ENCODE data around the gene ASXL1. TPM values are rescaled to one million over a fixed set of nuclear protein-coding genes. Genes with fewer than 3 reads are reported as not detected.

Gene ASXL1
- total and polyA plus RNA-seq, 2 experiments from 2014 or later = 10.4 to 29.0 TPM

- peaks cover 10% of the 10 kb centered on the region for H3K4me1 Mint-ChIP-seq
- peaks cover 8% of the 10 kb centered on the region for H3K4me1 ChIP-seq (ENCODE audit: insufficient read depth)
- no peaks in the 10 kb centered on the region for H3K27me3 ChIP-seq (ENCODE audit: insufficient read depth)
- no peak overlapping the region for H3K4me3 Mint-ChIP-seq
- no peaks in the 10 kb centered on the region for H3F3A ChIP-seq (replicated peaks; ENCODE audit: low read depth)
- peaks cover 10% of the 10 kb centered on the region for H3K27me3 Mint-ChIP-seq (ENCODE audit: insufficient read depth, low read depth, poor library complexity)
- no peak overlapping the region for H3K27ac ChIP-seq (ENCODE audit: low read depth)
- no peaks in the 10 kb centered on the region for H3K36me3 ChIP-seq (ENCODE audit: insufficient read depth)
- ATAC-seq (no peak), DNase-seq (ENCODE audit: low spot score) (no peak)
- H3K9me2 ChIP-seq (ENCODE audit: insufficient read depth) = no peaks in the 10 kb centered on the region; the same call in 1 of the 2 replicates
- H3K27ac Mint-ChIP-seq = no peak overlapping the region
- no peak for TF ChIP-seq NANOG (IDR thresholded peaks at IDR 0.05; ENCODE audit: borderline replicate concordance)
- TF ChIP-seq, protein P1, sequence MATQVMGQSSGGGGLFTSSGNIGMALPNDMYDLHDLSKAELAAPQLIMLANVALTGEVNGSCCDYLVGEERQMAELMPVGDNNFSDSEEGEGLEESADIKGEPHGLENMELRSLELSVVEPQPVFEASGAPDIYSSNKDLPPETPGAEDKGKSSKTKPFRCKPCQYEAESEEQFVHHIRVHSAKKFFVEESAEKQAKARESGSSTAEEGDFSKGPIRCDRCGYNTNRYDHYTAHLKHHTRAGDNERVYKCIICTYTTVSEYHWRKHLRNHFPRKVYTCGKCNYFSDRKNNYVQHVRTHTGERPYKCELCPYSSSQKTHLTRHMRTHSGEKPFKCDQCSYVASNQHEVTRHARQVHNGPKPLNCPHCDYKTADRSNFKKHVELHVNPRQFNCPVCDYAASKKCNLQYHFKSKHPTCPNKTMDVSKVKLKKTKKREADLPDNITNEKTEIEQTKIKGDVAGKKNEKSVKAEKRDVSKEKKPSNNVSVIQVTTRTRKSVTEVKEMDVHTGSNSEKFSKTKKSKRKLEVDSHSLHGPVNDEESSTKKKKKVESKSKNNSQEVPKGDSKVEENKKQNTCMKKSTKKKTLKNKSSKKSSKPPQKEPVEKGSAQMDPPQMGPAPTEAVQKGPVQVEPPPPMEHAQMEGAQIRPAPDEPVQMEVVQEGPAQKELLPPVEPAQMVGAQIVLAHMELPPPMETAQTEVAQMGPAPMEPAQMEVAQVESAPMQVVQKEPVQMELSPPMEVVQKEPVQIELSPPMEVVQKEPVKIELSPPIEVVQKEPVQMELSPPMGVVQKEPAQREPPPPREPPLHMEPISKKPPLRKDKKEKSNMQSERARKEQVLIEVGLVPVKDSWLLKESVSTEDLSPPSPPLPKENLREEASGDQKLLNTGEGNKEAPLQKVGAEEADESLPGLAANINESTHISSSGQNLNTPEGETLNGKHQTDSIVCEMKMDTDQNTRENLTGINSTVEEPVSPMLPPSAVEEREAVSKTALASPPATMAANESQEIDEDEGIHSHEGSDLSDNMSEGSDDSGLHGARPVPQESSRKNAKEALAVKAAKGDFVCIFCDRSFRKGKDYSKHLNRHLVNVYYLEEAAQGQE (IDR thresholded peaks at IDR 0.05; ENCODE audit: unreplicated experiment) = no peak
- no peak for TF ChIP-seq POLR2AphosphoS5 (IDR thresholded peaks at IDR 0.05; ENCODE audit: low read depth)
- TF ChIP-seq ZNF114 (CRISPR knock-in tag; IDR thresholded peaks at IDR 0.05) = no peak
- no peak for TF ChIP-seq CREB1 (CRISPR knock-in tag; IDR thresholded peaks at IDR 0.05; ENCODE audit: low read depth)
- no peak for TF ChIP-seq EZH2 (IDR thresholded peaks at IDR 0.05; ENCODE audit: low read depth, unreplicated experiment)
- TF ChIP-seq, protein P2, sequence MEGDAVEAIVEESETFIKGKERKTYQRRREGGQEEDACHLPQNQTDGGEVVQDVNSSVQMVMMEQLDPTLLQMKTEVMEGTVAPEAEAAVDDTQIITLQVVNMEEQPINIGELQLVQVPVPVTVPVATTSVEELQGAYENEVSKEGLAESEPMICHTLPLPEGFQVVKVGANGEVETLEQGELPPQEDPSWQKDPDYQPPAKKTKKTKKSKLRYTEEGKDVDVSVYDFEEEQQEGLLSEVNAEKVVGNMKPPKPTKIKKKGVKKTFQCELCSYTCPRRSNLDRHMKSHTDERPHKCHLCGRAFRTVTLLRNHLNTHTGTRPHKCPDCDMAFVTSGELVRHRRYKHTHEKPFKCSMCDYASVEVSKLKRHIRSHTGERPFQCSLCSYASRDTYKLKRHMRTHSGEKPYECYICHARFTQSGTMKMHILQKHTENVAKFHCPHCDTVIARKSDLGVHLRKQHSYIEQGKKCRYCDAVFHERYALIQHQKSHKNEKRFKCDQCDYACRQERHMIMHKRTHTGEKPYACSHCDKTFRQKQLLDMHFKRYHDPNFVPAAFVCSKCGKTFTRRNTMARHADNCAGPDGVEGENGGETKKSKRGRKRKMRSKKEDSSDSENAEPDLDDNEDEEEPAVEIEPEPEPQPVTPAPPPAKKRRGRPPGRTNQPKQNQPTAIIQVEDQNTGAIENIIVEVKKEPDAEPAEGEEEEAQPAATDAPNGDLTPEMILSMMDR (conservative IDR thresholded peaks at IDR 0.05; ENCODE audit: low read depth in 2 of 2) = no peak
- no peak for TF ChIP-seq STAT1 (IDR thresholded peaks at IDR 0.05; ENCODE audit: unreplicated experiment)
- no peak for TF ChIP-seq JUNB (IDR thresholded peaks at IDR 0.05; ENCODE audit: unreplicated experiment)
- TF ChIP-seq EZH2phosphoT487 (IDR thresholded peaks at IDR 0.05; ENCODE audit: unreplicated experiment) = no peak
- no peak for TF ChIP-seq ZNF331 (CRISPR knock-in tag; IDR thresholded peaks at IDR 0.05; ENCODE audit: low read depth)
- TF ChIP-seq, protein P3, sequence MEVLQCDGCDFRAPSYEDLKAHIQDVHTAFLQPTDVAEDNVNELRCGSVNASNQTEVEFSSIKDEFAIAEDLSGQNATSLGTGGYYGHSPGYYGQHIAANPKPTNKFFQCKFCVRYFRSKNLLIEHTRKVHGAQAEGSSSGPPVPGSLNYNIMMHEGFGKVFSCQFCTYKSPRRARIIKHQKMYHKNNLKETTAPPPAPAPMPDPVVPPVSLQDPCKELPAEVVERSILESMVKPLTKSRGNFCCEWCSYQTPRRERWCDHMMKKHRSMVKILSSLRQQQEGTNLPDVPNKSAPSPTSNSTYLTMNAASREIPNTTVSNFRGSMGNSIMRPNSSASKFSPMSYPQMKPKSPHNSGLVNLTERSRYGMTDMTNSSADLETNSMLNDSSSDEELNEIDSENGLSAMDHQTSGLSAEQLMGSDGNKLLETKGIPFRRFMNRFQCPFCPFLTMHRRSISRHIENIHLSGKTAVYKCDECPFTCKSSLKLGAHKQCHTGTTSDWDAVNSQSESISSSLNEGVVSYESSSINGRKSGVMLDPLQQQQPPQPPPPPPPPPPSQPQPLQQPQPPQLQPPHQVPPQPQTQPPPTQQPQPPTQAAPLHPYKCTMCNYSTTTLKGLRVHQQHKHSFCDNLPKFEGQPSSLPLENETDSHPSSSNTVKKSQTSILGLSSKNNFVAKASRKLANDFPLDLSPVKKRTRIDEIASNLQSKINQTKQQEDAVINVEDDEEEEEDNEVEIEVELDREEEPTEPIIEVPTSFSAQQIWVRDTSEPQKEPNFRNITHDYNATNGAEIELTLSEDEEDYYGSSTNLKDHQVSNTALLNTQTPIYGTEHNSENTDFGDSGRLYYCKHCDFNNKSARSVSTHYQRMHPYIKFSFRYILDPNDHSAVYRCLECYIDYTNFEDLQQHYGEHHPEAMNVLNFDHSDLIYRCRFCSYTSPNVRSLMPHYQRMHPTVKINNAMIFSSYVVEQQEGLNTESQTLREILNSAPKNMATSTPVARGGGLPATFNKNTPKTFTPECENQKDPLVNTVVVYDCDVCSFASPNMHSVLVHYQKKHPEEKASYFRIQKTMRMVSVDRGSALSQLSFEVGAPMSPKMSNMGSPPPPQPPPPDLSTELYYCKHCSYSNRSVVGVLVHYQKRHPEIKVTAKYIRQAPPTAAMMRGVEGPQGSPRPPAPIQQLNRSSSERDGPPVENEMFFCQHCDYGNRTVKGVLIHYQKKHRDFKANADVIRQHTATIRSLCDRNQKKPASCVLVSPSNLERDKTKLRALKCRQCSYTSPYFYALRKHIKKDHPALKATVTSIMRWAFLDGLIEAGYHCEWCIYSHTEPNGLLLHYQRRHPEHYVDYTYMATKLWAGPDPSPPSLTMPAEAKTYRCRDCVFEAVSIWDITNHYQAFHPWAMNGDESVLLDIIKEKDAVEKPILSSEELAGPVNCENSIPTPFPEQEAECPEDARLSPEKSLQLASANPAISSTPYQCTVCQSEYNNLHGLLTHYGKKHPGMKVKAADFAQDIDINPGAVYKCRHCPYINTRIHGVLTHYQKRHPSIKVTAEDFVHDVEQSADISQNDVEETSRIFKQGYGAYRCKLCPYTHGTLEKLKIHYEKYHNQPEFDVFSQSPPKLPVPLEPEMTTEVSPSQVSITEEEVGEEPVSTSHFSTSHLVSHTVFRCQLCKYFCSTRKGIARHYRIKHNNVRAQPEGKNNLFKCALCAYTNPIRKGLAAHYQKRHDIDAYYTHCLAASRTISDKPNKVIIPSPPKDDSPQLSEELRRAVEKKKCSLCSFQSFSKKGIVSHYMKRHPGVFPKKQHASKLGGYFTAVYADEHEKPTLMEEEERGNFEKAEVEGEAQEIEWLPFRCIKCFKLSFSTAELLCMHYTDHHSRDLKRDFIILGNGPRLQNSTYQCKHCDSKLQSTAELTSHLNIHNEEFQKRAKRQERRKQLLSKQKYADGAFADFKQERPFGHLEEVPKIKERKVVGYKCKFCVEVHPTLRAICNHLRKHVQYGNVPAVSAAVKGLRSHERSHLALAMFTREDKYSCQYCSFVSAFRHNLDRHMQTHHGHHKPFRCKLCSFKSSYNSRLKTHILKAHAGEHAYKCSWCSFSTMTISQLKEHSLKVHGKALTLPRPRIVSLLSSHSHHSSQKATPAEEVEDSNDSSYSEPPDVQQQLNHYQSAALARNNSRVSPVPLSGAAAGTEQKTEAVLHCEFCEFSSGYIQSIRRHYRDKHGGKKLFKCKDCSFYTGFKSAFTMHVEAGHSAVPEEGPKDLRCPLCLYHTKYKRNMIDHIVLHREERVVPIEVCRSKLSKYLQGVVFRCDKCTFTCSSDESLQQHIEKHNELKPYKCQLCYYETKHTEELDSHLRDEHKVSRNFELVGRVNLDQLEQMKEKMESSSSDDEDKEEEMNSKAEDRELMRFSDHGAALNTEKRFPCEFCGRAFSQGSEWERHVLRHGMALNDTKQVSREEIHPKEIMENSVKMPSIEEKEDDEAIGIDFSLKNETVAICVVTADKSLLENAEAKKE (CRISPR knock-in tag; IDR thresholded peaks at IDR 0.05) = no peak
- no peak for TF ChIP-seq ETS1 (IDR thresholded peaks at IDR 0.05)
- no peaks in the 10 kb centered on the region for H3K36me3 Mint-ChIP-seq (ENCODE audit: low read depth)
- H4K20me1 ChIP-seq (replicated peaks; ENCODE audit: insufficient read depth) = peaks cover 9% of the 10 kb centered on the region; the same call in 1 of the 2 replicates
- H3K4me3 ChIP-seq = no peak overlapping the region
- no peaks in the 10 kb centered on the region for H3K79me2 ChIP-seq (replicated peaks; ENCODE audit: insufficient read depth)
- no peaks in the 10 kb centered on the region for H3K9me3 Mint-ChIP-seq
- no peak overlapping the region for H3K4me2 ChIP-seq
- H2AFZ ChIP-seq = no peak overlapping the region
Observed at GRCh38 chr20:32348207-32348606, 9.9 kb upstream of the ASXL1 start.

Measured in GM23338 (cell line).